DMS114 treated with DMSO at 0.1 percent for 48 hours (cell line): Measurements from ENCODE around the gene NEUROG3.

ENCODE experiments used
- DNase-seq: peaks from one replicate; lab custom pipeline; 2025; ENCODE audit not compliant: unreplicated experiment; lab: John Stamatoyannopoulos, UW

Gene NEUROG3, protein sequence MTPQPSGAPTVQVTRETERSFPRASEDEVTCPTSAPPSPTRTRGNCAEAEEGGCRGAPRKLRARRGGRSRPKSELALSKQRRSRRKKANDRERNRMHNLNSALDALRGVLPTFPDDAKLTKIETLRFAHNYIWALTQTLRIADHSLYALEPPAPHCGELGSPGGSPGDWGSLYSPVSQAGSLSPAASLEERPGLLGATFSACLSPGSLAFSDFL

DNA sequence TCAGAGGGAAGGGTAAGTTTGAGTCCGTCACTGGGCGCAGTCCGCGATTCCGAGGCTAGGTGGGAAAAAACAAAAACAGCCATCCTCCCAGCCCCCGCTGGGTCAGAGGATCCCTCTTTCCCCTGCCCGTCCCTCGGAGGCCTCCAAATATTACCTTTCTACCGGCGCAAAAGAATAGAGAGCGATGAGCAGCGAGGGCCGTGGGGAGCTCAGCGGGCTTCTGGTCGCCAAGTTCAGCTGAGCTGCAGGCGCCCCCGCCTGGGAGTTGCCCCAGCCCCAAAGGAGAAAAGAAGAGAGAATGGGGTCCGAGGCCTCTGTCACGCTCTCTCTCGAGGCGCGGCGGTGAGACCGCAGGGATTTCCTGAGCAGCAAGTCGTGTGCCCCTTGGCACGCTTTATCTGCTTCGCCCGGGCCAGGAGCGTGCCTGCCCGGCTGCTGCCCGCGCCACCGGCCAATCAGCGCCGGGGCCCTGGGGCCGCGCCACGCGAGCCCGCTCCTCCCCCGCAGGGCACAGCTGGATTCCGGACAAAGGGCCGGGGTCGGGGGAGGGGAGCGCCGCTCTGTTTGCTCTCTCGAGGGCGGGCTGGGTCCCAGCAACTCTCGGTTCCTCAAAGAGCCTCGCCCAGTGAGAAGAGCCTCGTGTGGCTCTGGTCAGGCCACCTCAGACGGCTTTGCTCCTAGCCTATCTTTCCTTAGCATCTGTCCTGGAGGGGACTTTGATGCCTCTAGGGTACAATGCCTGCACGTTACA is at the start of gene NEUROG3:
Gene NEUROG3 (minus strand): TSS at position 367 of the 751 bp plus-strand sequence. CDS start 379 bp downstream, outside the sequence.
- no peak for DNase-seq

DNA sequence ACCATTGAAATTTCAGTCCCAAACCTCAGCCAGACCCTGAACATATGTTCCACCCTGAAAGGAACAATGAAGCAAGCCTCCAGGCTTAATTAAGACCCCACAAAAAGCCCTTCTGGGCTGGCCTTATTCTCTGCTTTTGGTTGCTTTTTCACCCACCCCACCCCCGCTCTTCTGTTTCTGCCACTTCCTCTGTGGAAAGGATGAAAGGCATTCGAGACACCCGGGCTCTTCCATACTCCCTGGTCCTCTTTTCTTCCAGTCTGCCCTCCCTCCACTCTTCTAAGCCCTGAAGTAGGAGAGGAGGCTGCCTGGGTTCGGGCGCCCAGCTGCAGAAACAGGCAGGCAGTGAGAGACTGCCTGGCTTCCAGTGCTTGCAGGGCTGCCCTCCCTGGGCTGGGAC is 47.4 kb upstream of the NEUROG3 start:
- no peak for DNase-seq

DNA sequence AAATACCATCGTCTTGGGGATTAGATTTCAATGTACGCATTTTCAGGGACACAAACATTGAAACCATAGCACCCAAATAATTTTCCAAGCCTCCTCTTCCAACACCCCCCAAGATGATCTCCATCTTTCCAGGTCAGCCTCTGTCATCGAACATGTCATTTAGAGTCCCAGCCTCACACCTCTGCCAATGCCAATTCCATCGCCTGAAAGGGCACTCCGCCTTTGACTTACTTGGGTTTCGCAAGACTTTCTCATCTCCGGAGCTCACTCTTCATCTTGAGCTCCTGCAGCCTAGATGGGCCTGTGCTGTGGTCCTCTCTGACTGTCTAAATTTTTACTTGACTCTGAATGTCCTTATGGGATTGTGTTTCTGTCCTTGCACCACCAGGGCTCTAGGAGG is 46.4 kb upstream of the NEUROG3 start:
- no peak for DNase-seq

DNA sequence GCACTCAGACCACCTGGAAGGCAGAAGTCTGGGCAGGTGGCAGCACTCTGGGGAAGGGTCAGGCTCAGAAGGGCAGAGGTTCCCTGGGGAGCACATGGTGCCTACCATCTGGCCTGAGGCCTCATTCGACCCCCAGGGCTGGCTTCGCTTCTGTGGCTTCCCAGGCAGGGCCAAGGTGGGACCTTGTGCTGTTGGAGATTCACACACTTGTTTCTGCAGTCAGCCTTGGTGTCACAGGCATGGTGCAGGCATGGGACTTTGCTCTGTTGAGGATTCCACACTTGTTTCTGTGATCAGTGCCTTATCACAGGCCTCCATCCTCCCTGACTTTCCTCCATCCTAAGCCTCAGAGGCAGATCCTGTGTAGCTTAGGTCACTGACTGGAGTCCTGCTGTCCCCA is 45.5 kb upstream of the NEUROG3 start:
- DNase-seq, result no peak

DNA sequence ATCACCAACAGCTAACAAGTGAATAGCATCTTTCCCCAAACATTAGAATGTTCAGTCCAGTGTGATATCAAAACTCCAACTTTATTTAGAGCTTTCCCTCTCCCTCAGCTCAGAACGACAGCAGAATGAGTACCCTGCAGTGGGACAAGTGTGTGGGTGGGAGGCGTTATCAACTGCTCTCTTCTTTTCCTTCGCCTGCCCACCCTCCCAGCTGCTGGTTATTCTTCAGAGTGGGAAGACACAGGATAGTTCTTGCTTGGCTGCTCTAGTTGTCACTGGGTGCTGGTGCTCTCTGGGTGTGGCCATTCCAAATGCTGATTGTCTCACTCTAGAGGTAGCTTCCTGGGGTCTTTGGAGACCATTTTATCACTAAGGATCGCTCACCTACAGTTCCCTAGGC is 43.1 kb upstream of the NEUROG3 start:
- no peak for DNase-seq

DNA sequence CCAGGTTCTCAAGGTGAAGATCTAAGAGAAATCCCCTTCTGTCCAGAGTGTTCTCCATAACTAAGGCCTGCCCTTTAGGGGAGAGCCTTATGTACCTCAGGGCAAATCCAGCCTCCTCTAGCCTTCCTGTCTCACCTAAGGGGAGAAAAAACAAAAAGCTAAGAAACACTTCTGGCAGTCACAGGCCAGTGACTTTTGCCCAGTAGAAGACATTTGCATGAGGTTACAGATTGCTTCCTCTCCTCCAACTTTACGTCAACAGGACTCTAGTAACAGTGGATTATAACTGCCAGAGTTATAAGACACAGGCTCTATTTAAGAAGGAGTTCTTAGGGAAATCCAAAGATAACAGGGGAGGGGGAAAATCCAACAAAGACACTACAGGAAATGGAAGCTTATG is 40.9 kb upstream of the NEUROG3 start:
- no peak for DNase-seq

DNA sequence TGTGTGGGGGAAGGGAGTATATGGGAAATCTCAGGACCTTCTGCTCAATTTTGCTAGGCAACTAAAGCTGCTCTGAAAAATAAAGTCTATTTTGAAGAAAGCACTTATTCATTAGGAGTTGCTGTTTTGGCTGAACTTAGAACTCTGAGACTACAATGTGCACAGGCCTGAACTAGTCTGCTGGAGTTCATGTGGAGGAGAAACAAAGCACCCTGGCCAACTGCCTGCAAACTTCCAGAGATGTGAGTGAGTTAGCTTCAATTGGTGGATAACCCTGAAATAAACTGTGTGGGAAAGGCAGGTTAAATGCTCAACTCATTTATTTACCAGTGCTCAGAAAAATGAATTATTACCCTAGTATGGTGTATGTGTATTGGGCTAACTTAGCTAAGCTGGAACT is 39.5 kb upstream of the NEUROG3 start:
- no peak for DNase-seq

DNA sequence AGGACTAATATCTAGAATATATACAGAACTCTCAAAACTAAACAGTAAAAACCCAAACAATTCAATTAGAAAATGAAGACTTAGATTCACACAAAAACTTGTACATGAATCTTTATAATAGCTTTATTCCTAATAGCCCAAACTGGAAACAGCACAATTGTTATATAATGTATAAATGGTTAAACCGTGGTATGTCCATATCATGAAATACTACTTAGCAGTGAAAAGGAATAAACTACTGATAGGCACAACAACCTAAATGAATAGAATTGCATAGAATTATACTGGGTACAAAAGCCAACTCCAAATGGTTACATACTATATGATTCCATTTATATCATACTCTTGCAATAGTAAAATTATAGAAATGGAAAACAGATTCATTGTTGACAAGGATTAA is 35.9 kb upstream of the NEUROG3 start:
- no peak for DNase-seq

DNA sequence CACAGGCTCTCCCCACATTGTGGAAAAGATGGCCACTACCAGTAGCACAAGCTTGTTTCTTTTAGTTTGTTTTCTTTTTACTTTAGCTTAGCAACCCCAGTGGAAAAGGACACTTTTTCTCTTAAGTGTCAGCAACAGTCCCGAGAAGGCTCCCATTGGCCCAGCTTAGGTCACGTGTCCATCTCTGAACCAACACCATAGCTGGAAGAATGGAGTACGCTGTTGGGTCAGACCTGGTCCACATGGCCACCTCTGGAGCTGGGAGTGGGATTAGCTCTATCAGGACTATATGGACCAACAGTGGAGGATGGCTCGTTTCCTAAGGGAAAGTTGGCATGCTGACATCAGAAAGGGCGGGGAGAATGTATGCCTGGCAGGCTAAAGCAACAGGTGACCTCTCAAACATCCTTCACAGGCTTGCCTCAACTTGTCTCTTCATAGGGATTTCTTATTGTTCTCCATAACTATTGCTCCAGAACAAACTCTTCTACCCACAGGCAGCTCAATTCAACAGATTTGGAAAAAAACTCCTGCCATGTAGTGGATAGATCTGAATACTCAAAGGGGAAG is 27.6 kb upstream of the NEUROG3 start:
- DNase-seq, result no peak

DNA sequence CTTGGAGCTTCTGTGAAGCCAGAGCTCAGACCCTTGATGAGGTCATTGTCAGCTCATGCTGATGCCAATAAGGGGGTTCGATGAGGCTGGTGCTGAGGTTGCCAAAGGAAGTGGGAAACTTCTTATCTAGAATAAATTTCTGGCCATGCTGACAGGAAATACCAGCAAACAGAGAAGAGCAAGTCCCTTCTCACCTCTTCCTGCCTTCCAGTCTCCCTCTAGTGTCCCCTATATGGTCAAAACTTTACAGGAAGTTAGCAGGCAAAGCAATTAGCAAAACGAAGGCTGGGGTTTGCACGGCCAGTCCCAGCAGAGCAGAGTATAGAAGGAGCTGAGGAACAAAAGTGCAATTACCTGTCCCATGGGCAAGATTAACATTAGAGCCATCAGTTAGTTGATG is 15.1 kb upstream of the NEUROG3 start:
- DNase-seq, result no peak

DNA sequence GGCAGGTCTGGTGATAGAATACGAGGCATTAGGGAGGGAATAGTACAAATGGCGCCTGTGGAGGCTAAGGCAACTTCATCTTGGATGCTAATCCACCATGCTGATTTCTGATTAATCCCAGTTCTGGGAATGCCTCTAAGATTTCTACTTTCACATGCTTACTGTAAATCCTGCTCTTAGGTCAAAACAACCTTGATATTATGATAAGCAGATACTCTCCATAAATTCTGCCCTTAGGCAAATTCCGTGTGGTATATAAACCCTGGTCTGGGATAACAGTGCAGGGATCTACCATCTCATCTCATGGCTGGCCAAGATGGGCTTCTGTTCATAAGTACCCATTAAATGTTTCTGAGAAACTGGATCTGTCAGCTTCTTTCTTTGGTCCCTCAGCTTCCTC is 11.4 kb upstream of the NEUROG3 start:
- DNase-seq, result no peak

DNA sequence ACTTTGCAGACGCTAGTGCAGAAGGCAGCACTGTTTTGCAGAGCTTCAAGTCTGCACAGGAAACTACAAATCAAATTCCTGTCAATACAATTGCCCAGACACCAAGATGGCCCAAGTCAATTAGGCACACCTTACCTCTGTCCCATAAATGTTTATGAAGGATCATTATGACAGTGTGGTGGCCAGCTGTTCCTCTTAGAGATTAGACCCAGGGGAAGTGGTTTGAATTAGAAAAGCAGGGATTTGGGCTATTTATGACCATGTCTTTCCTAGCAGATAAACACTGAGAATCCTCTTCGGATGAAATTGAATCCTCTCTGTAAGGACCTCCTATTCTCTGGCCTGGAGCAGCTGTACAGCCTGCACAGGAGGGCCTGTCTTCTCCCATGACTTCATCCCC is 9.9 kb upstream of the NEUROG3 start:
- no peak for DNase-seq

DNA sequence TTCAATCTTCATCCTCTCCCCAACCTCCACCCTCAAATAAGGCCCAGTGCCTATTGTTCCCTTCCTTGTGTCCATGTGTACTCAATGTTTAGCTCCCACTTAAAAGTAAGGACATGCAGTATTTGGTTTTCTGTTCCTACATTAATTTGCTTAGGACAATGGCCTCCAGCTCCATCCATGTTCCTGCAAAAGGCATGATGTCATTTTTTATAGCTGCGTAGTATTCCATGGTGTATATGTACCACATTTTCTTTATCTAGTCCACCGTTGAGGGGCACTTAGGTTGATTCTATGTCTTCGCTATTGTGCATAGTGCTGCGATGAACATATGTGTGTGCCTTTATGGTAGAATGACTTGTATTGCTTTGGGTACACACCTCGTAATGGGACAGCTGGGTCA is 7.2 kb upstream of the NEUROG3 start:
- no peak for DNase-seq

DNA sequence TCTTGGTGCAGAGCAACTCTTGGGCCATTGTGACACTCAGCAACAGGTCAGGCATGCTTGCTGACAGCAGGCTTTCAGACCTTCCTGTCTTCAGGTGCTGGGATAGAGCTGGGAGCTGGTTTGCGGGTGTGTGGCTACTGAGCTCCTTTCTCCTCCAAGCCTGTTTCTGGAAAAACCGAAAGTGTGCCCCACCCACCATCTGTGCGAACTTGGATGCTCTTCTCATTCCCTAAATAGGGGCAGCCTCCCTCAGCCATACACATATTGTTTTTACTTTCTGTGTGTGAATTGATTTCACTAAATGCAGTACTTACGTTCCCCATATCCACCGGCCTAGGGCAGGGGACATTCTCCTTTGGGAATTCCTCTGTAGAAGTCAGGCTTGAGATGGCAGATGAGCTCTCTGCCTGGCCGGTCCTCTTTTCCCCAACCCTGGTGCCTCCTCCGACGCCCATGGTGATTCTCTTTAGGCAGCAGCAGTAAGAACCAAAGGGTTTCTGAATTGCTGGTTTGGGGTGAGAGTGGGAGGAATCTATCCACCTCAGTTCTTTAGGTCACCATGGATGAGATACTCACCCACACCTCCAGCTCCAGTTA is 6.3 kb upstream of the NEUROG3 start:
- DNase-seq, result no peak

DNA sequence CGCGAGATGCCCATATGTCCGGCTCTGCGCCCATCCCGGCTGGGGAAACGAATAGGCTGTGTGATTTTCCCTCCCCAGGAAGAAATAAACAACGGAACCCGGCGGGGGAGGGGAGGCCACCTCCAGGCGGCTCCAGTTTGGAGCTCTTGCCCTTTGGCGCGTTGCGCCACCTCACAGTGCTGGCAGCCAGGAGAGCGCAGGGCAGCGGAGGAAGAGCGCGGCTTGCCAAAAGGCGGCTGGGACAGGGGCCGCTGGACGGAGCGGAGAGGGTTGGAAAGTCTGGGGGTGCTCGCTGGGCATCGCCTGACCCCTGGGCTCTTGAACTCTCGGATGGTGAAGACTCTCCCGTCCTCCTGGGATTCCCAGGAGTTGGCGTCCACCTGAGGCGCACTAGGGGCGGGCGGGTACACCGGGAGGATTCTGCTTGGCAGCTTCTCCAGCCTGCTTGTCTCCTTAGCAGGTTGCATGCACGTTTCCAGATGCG is 5.3 kb upstream of the NEUROG3 start:
- no peak for DNase-seq

DNA sequence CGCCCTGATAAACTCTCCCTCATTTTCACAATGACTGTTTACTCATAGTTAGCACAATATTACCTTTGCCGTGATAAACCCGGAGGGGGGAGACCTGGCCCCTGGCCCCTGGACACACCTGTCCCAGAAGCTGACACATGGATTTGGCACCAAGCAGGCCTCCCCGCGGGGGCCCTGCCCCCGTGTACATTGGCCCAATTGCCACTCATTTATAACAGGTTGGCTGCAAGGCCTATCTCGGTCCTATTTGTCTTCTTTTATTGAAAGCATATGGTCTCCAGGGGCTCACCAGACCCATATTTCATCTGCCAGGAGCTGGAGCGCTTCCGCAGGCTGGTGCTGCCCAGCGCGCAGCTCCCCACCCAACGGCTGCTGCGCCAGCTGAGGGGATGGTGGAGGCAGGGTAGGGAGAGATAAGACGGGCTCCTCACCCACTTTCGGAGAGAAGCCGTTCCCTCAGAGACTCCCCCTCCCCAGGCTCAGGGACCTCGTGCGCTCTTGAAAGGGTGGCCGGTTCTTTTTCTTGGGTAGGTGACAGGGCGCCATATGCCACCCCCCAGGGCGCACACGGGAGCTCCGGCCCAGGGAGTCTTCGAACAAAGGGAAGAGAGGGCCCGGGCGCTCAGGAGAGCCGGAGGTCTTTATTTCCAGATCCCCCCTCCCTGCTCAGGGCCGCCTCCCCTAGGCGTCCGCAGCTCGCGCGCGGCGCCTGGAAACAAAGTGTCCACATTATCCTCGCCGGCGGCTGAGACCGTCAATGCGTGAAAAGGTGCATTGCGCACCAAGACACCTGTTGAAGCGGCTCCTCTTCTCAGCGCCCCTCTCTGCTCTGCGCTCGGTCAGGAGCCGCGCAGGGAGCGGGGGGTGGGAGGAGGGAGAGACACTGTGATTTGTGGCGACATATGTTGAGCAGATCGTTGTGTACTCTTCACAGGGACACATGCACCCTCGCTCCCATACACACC is 4.3 kb upstream of the NEUROG3 start:
- no peak for DNase-seq

DNA sequence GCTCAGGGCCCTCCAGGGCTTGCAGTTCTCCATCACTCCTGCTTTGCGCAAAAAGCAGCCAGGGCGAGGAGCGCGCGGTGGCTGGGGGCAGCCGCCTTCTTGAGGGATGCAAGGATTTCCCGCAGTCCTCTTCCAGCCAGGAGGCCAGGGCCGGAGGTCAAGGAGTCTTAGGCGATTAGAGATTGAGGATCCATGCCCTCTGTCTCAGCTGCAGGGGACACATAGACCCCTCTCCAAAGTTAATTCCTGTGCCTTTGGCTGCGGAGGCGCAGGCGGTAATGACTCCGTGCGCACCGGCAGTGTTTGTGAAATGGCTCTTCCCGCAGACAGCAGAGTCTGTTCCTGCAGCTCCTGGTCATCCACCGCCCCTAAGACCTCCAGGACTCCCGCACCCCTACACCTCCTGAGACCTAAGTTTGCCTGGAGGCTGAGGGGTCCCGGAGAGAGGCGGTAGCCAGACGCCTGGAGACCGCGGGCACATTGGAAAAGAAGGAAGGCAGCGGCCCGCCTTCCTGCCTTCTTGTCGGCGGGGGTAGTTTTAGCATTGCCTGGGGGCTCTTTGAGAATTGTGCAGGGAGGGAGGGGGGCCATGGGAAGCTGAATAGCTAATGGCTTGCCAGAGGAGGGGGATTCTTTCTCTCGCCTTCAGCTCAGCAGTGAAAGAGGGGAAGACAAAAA is 3.3 kb upstream of the NEUROG3 start:
- DNase-seq, result no peak

DNA sequence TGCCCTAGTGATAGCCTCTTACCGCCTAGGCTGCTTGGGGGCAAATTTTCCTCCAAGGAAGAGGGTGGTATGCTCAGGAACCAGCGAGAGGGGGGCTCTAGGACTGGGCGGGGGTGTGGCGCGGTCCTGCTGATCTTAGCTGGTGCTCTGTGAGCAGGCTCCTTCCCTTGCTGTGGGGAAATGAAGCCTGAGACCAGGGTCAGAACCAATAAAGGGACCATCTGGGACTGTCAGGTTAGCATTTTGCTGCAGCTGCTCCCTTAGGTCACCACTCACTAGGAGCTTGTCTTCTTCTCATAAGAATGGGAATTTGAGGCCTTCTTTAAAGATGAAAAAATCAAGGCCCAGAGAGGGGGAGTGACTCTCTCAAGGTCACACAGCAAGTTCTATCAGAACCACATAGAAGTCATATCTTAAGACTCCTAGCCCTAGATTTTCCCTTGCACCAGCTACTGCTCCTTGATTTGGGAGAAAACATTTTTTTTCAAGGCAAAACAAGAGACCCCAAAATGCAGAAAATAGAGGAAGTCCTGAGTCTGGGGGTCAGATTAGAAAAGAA is 2.0 kb upstream of the NEUROG3 start:
- DNase-seq, result no peak

DNA sequence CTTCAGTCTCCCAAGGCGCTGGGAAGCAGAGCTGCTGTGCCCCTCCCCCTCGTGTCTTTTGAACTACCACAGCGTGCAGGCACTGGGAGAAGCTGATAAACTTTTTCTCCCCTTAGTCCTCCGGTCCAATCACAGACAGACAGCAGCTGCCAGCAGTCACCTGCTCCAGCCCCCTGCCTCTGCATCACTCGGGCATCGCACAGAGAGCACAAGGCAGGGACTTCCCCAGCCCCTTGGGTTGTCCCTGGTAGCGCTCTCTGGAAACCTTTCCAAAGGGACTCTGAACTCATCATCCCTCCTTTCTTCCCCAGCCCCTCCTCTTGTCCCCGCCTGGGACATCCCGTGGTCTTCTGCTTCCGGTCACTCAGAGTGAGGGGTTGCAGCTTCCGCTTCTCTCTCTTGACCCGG is 1.4 kb upstream of the NEUROG3 start:
- DNase-seq, result no peak
